Endothelial cell (in vitro differentiated cells): ENCODE data around the gene SPRY2. TPM values are rescaled to one million over a fixed set of nuclear protein-coding genes. Genes with fewer than 3 reads are reported as not detected.

Source experiments
- DNase-seq: peaks from one replicate; pipeline ENCODE4 v3.0.0; 2021; ENCODE audit warnings: low spot score
- H3K27ac Mint-ChIP-seq: one replicate; pipeline ENCODE4 v1.8.0; 2021; ENCODE audit warnings: mixed read lengths, inconsistent platforms; ENCODE audit not compliant: unreplicated experiment
- H3K27me3 Mint-ChIP-seq: one replicate; pipeline ENCODE4 v1.8.0; 2021; ENCODE audit warnings: mild to moderate bottlenecking, moderate library complexity, mixed read lengths, inconsistent platforms; ENCODE audit not compliant: unreplicated experiment
- H3K36me3 Mint-ChIP-seq: one replicate; pipeline ENCODE4 v1.8.0; 2021; ENCODE audit warnings: mild to moderate bottlenecking, low read depth, mixed read lengths, inconsistent platforms; ENCODE audit not compliant: unreplicated experiment
- H3K4me1 Mint-ChIP-seq: one replicate; pipeline ENCODE4 v1.8.0; 2021; ENCODE audit warnings: mild to moderate bottlenecking, mixed read lengths, inconsistent platforms; ENCODE audit not compliant: unreplicated experiment
- H3K4me3 Mint-ChIP-seq: one replicate; pipeline ENCODE4 v1.8.0; 2021; ENCODE audit warnings: mild to moderate bottlenecking, mixed read lengths, inconsistent platforms; ENCODE audit not compliant: unreplicated experiment
- H3K9me3 Mint-ChIP-seq: one replicate; pipeline ENCODE4 v1.8.0; 2021; ENCODE audit warnings: mixed read lengths, inconsistent platforms; ENCODE audit not compliant: unreplicated experiment
- total RNA-seq: library from RNA; stranded (reverse); fragmentation: NEBNext Ultra II Directional; extraction: Animal tissue kit (Norgen Biotek cat#: 25700); gene quantifications from one replicate; pipeline ENCODE4 v1.2.1, GENCODE V29; 2021; ENCODE audit not compliant: unreplicated experiment
- TF ChIP-seq, protein P1 (sequence below): fragments of 200-600 bp; sonication (generic); IDR thresholded peaks from one replicate; pipeline ENCODE4 v1.5.0; 2021; ENCODE audit warnings: antibody characterized with exemption; ENCODE audit not compliant: unreplicated experiment

Gene SPRY2
- total RNA-seq, 1 donor from 2014 or later = 21.7 TPM

DNA sequence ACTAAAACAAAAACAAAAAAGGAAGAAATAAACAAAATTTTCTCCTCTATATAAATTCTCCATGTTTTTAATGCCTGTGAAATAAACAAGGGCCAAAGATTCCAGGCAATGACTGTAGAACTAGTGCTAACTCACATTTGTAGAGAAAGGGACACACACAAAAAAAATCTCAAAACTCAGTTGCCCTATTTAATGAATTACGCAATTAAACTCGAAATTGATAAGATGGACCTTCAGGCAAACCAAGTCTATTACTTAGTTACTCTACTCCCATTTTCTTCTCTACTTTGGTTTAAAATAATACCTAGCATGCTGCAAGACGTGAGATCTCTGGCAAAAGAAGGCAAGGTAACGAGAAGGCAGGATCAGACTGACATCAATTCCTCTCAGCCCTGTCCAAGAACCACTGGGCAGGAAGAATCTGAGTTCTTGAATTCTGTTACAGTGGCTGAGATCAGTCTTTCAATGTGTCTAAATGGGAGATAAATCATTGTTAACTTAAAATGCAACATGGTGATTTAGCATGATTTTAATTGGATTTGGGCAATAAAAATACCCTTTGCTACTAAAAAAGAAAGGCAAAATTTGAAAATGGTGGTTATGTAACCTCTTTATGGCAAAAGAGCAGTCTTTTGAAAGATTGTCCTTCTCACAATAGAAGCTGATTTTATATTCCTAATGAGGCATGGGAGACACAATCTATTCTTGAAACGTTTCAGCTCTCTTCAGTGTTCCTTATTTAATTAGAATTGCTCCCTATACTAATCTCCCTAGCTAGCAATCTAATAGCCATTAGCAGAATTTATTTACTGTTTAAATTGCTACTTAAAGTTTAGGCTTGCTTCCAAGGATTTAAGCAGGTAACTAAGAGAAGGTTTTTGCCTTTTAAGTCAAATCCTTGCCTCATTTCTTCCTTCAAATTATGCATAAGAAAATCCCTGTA lies 25.9 kb downstream of the SPRY2 start:
- no peak overlapping the region for H3K4me3 Mint-ChIP-seq
- no peak for DNase-seq
- H3K36me3 Mint-ChIP-seq = no peaks in the 10 kb centered on the region
- TF ChIP-seq, protein P1, sequence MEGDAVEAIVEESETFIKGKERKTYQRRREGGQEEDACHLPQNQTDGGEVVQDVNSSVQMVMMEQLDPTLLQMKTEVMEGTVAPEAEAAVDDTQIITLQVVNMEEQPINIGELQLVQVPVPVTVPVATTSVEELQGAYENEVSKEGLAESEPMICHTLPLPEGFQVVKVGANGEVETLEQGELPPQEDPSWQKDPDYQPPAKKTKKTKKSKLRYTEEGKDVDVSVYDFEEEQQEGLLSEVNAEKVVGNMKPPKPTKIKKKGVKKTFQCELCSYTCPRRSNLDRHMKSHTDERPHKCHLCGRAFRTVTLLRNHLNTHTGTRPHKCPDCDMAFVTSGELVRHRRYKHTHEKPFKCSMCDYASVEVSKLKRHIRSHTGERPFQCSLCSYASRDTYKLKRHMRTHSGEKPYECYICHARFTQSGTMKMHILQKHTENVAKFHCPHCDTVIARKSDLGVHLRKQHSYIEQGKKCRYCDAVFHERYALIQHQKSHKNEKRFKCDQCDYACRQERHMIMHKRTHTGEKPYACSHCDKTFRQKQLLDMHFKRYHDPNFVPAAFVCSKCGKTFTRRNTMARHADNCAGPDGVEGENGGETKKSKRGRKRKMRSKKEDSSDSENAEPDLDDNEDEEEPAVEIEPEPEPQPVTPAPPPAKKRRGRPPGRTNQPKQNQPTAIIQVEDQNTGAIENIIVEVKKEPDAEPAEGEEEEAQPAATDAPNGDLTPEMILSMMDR = no peak
- peaks cover 5% of the 10 kb centered on the region for H3K9me3 Mint-ChIP-seq
- no peaks in the 10 kb centered on the region for H3K4me1 Mint-ChIP-seq
- no peak overlapping the region for H3K27ac Mint-ChIP-seq
- no peaks in the 10 kb centered on the region for H3K27me3 Mint-ChIP-seq

DNA sequence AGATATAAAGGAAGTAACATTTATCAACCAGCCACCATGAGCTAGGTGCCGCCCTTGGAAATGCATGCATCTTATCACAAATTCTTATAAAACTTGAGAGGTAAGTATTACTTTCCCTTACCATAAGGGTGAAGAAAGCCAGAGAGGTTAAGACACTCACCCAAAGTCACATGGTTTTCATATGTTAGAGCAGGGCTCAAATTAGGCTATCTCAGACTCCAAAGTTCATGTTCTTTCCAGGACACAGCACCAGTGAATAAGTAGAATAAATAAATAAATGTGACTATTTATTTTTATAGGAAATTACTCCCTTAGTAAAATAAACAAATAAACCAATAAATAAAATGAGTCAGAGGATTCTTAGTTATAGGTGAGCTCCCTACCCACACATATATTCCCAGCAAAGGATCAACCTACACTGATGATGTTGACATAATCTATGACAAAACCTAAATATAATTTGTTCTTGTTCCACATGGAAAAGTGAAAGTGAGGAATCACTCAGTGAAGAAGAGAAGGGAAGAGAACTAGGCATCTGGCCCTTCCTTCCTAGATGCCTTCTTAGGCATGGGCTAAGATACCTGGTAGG lies 27.2 kb downstream of the SPRY2 start:
- H3K4me1 Mint-ChIP-seq = no peaks in the 10 kb centered on the region
- DNase-seq = no peak
- no peak overlapping the region for H3K27ac Mint-ChIP-seq
- H3K9me3 Mint-ChIP-seq = peaks cover 5% of the 10 kb centered on the region
- TF ChIP-seq, protein P1 = no peak
- H3K4me3 Mint-ChIP-seq = no peak overlapping the region
- H3K36me3 Mint-ChIP-seq = no peaks in the 10 kb centered on the region
- H3K27me3 Mint-ChIP-seq = no peaks in the 10 kb centered on the region

DNA sequence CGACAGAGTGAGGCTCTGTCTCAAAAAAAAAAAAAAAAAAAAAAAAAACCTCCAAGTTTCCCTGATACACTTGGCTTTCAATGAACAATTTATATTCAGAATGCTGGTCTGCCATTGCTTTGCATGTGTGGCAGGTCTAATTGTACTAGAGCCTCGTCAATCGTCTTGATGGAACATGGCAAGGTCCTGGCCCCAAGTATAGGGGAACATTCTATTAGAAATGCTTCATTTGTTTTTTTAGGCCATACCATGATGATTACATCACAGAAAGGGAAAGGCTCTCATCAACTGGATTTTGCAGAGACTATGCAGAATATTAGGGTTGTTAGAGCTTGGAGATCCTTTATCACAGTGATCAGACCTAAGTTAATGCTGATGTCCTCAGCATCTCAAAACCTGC lies 28.0 kb downstream of the SPRY2 start:
- Mint-ChIP-seq H3K4me3 (no peak overlapping the region), H3K27me3 (no peaks in the 10 kb centered on the region), H3K4me1 (no peaks in the 10 kb centered on the region), H3K36me3 (no peaks in the 10 kb centered on the region), H3K9me3 (no peaks in the 10 kb centered on the region), H3K27ac (no peak overlapping the region)
- no peak for DNase-seq
- TF ChIP-seq, protein P1 = no peak

DNA sequence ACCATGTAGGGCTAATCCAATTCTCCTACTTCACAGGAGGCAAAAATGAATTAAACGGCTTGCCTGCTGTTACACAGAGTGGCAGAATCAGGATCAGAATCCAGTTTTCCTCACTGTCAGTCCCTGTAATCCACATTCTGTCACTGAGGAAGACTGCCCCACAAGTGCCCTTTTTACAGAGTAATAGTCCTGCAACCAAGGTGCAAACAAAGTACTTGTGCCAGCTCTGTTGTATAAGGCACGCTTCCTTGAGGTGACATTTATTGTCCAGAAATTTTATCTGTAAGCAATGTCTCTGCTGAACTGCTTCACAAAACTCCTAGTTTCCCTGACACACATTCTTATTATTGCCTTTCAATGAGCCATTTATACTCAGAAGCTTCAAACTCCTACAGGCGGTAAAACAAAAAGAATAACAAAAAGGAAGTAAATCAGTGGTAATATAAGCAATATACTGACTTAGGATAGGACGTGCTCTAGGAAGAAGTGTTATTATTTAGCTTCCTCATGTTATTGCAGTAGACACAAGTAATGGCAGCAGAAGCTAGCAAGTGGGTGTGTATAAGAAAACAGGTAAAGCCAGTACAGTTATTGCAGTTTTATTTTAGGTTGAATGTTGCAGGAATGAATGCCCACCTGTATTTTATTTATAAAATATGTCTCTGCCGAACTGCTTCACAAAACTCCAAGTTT lies 28.8 kb downstream of the SPRY2 start:
- H3K4me1 Mint-ChIP-seq = peaks cover 5% of the 10 kb centered on the region
- DNase-seq = no peak
- no peaks in the 10 kb centered on the region for H3K9me3 Mint-ChIP-seq
- H3K27ac Mint-ChIP-seq = no peak overlapping the region
- H3K4me3 Mint-ChIP-seq = no peak overlapping the region
- no peaks in the 10 kb centered on the region for H3K36me3 Mint-ChIP-seq
- TF ChIP-seq, protein P1 = no peak
- H3K27me3 Mint-ChIP-seq = no peaks in the 10 kb centered on the region
